Measurements from ENCODE around the gene ONECUT1. TPM values are rescaled to one million over a fixed set of nuclear protein-coding genes. Genes with fewer than 3 reads are reported as not detected.
"Not testable (repeated sequence)": the region's sequence is repeated elsewhere in the genome, so short reads cannot be mapped to it uniquely, and the experiment has no call there.

The ONECUT1 gene
- total and polyA plus RNA-seq, 2 donors from 2014 or later = not detected

- no peak overlapping the region for H3K9ac ChIP-seq (ENCODE audit: low read length in 3 of 3)
- FAIRE-seq (no peak), DNase-seq (no peak)
- intact Hi-C loops (cut with DNase I) = no loop called here
- no peak for TF ChIP-seq CTCF (IDR thresholded peaks at IDR 0.05; ENCODE audit: borderline replicate concordance, extremely low read depth, insufficient read depth)
- no peaks in the 10 kb centered on the region for H3K27me3 ChIP-seq (ENCODE audit: control insufficient read depth, insufficient read depth, low read length)
- H3K9me3 ChIP-seq (ENCODE audit: control insufficient read depth in 2 of 3, insufficient read depth in 1 of 3, low read length in 3 of 3) = no peaks in the 10 kb centered on the region
- no peaks in the 10 kb centered on the region for H3K36me3 ChIP-seq (ENCODE audit: control insufficient read depth in 2 of 3, insufficient read depth in 3 of 3, low read length in 3 of 3)
- H3K4me1 ChIP-seq (ENCODE audit: control insufficient read depth in 2 of 3, insufficient read depth in 2 of 3, low read depth in 1 of 3, low read length in 3 of 3) = no peaks in the 10 kb centered on the region
- no peak overlapping the region for H3K4me3 ChIP-seq (ENCODE audit: low read length in 3 of 3)
- no peak overlapping the region for H3K27ac ChIP-seq (ENCODE audit: low read depth in 2 of 2, low read length in 2 of 2)
These were observed 29.1 kb upstream of the ONECUT1 start for GRCh38 chr15:52819253-52819652.

- DNase-seq; H3K4me3 ChIP-seq (ENCODE audit: low read length in 3 of 3); H3K9me3 ChIP-seq (ENCODE audit: control insufficient read depth in 2 of 3, insufficient read depth in 1 of 3, low read length in 3 of 3); H3K36me3 ChIP-seq (ENCODE audit: control insufficient read depth in 2 of 3, insufficient read depth in 3 of 3, low read length in 3 of 3); H3K27ac ChIP-seq (ENCODE audit: low read depth in 2 of 2, low read length in 2 of 2); H3K4me1 ChIP-seq (ENCODE audit: control insufficient read depth in 2 of 3, insufficient read depth in 2 of 3, low read depth in 1 of 3, low read length in 3 of 3); intact Hi-C loops (cut with DNase I); H3K27me3 ChIP-seq (ENCODE audit: control insufficient read depth, insufficient read depth, low read length); H3K9ac ChIP-seq (ENCODE audit: low read length in 3 of 3); FAIRE-seq: not testable (repeated sequence)
These were observed 25.8 kb upstream of the ONECUT1 start for GRCh38 chr15:52815899-52816298.

GRCh38 chr15:52808996-52809395, 18.9 kb upstream of the ONECUT1 start:
- no peak for TF ChIP-seq CTCF (IDR thresholded peaks at IDR 0.05; ENCODE audit: borderline replicate concordance, extremely low read depth, insufficient read depth)
- H3K27ac ChIP-seq (ENCODE audit: low read depth in 2 of 2, low read length in 2 of 2) = no peak overlapping the region
- H3K4me3 ChIP-seq (ENCODE audit: low read length in 3 of 3) = no peak overlapping the region
- intact Hi-C loops (cut with DNase I) = no loop called here
- H3K9me3 ChIP-seq (ENCODE audit: control insufficient read depth in 2 of 3, insufficient read depth in 1 of 3, low read length in 3 of 3) = no peaks in the 10 kb centered on the region
- DNase-seq = no peak
- peaks cover 0 to 9% (median 0%) of the 10 kb centered on the region in 3 donors for H3K4me1 ChIP-seq (ENCODE audit: control insufficient read depth in 2 of 3, insufficient read depth in 2 of 3, low read depth in 1 of 3, low read length in 3 of 3)
- peaks cover 39% of the 10 kb centered on the region for H3K27me3 ChIP-seq (ENCODE audit: control insufficient read depth, insufficient read depth, low read length)
- no peak overlapping the region for H3K9ac ChIP-seq (ENCODE audit: low read length in 3 of 3)
- no peaks in the 10 kb centered on the region for H3K36me3 ChIP-seq (ENCODE audit: control insufficient read depth in 2 of 3, insufficient read depth in 3 of 3, low read length in 3 of 3)
- FAIRE-seq = no peak

- H3K36me3 ChIP-seq (ENCODE audit: control insufficient read depth in 2 of 3, insufficient read depth in 3 of 3, low read length in 3 of 3) = no peaks in the 10 kb centered on the region
- no peak for FAIRE-seq
- DNase-seq = no peak
- intact Hi-C loops (cut with DNase I) = no loop called here
- H3K27ac ChIP-seq (ENCODE audit: low read depth in 2 of 2, low read length in 2 of 2) = no peak overlapping the region
- H3K4me3 ChIP-seq (ENCODE audit: low read length in 3 of 3) = no peak overlapping the region
- TF ChIP-seq CTCF (IDR thresholded peaks at IDR 0.05; ENCODE audit: borderline replicate concordance, extremely low read depth, insufficient read depth) = no peak
- H3K27me3 ChIP-seq (ENCODE audit: control insufficient read depth, insufficient read depth, low read length) = peaks cover 42% of the 10 kb centered on the region
- no peaks in the 10 kb centered on the region for H3K9me3 ChIP-seq (ENCODE audit: control insufficient read depth in 2 of 3, insufficient read depth in 1 of 3, low read length in 3 of 3)
- H3K4me1 ChIP-seq (ENCODE audit: control insufficient read depth in 2 of 3, insufficient read depth in 2 of 3, low read depth in 1 of 3, low read length in 3 of 3) = peaks cover 0 to 10% (median 2%) of the 10 kb centered on the region in 3 donors
- no peak overlapping the region for H3K9ac ChIP-seq (ENCODE audit: low read length in 3 of 3)
These were observed 18.3 kb upstream of the ONECUT1 start for GRCh38 chr15:52808441-52808840.

Measured in kidney (tissue), 14 donors.